WTC11 (cell line): Measurements from ENCODE around the gene CARHSP1. TPM values are rescaled to one million over a fixed set of nuclear protein-coding genes. Genes with fewer than 3 reads are reported as not detected.

Experiments
- ATAC-seq: fragments of 200-7000 bp; cut with Tn5 transposase; 2 replicates; pipeline ENCODE4 v1.10.0; 2021; ENCODE audit warnings: mild to moderate bottlenecking, moderate library complexity
- CTCF ChIA-PET: fragments of 300-600 bp; sonication (Branson Sonifier 250); formaldehyde crosslinking; loops from one replicate; lab custom pipeline; 2021; ENCODE audit warnings: antibody characterized with exemption; lab: Charles Lee
- POLR2A ChIA-PET: fragments of 350-600 bp; sonication (Branson Sonifier 250); formaldehyde crosslinking; loops from one replicate; lab custom pipeline; 2021; ENCODE audit warnings: antibody characterized with exemption; lab: Charles Lee
- DNase-seq: peaks from one replicate; pipeline ENCODE4 v3.0.0; 2021; ENCODE audit warnings: low spot score
- H3K27ac Mint-ChIP-seq: 2 replicates; pipeline ENCODE4 v1.8.0; 2021; ENCODE audit warnings: mixed read lengths
- H3K27me3 Mint-ChIP-seq: 2 replicates; pipeline ENCODE4 v1.8.0; 2021; ENCODE audit warnings: low read depth, mild to moderate bottlenecking, moderate library complexity, mixed read lengths
- H3K36me3 Mint-ChIP-seq: 2 replicates; pipeline ENCODE4 v1.8.0; 2021; ENCODE audit warnings: mixed read lengths
- H3K4me1 Mint-ChIP-seq: 2 replicates; pipeline ENCODE4 v1.8.0; 2022; ENCODE audit warnings: mixed read lengths
- H3K4me3 Mint-ChIP-seq: 2 replicates; pipeline ENCODE4 v1.8.0; 2021; ENCODE audit warnings: mild to moderate bottlenecking, moderate library complexity, mixed read lengths
- H3K9me3 Mint-ChIP-seq: 2 replicates; pipeline ENCODE4 v1.8.0; 2021; ENCODE audit warnings: mixed read lengths
- ARID4B ChIP-seq: sonication (generic); formaldehyde crosslinking; IDR thresholded peaks from 2 replicates; pipeline ENCODE4 v1.8.0; 2023; ENCODE audit warnings: missing genetic modification reagents, mild to moderate bottlenecking, borderline replicate concordance
- CDX4 ChIP-seq: fragments of 250-450 bp; sonication (Bioruptor Pico); IDR thresholded peaks from 2 replicates; pipeline ENCODE4 v1.9.0; 2021; ENCODE audit warnings: moderate library complexity, mild to moderate bottlenecking, inconsistent platforms, borderline replicate concordance
- CTCF ChIP-seq: fragments of 200-600 bp; IDR thresholded peaks from 2 replicates; pipeline ENCODE4 v1.8.0; 2022; ENCODE audit warnings: antibody characterized with exemption
- E2F4 ChIP-seq: sonication (generic); formaldehyde crosslinking; IDR thresholded peaks from 2 replicates; pipeline ENCODE4 v1.8.1; 2022; ENCODE audit warnings: low read depth, mild to moderate bottlenecking, moderate library complexity, missing genetic modification reagents, borderline replicate concordance
- FOXK1 ChIP-seq: sonication (generic); formaldehyde crosslinking; IDR thresholded peaks from 2 replicates; pipeline ENCODE4 v1.8.0; 2022; ENCODE audit warnings: mild to moderate bottlenecking, moderate library complexity, missing genetic modification reagents
- MLX ChIP-seq: sonication (generic); formaldehyde crosslinking; IDR thresholded peaks from 2 replicates; pipeline ENCODE4 v1.8.1; 2023; ENCODE audit warnings: mild to moderate bottlenecking, missing genetic modification reagents, moderate library complexity
- MYBL2 ChIP-seq: sonication (generic); formaldehyde crosslinking; IDR thresholded peaks from 2 replicates; pipeline ENCODE4 v1.8.1; 2023; ENCODE audit warnings: mild to moderate bottlenecking, moderate library complexity, missing genetic modification reagents
- SOX15 ChIP-seq: fragments of 250-450 bp; sonication (Bioruptor Pico); IDR thresholded peaks from 2 replicates; pipeline ENCODE4 v1.9.0; 2021; ENCODE audit warnings: mild to moderate bottlenecking
- TEAD4 ChIP-seq: sonication (generic); formaldehyde crosslinking; IDR thresholded peaks from 2 replicates; pipeline ENCODE4 v1.8.0; 2022; ENCODE audit warnings: mild to moderate bottlenecking, missing genetic modification reagents
- ZMAT4 ChIP-seq: fragments of 250-450 bp; sonication (Bioruptor Pico); IDR thresholded peaks from 2 replicates; pipeline ENCODE4 v1.9.0; 2021; ENCODE audit warnings: mild to moderate bottlenecking
- ZSCAN18 ChIP-seq: fragments of 250-450 bp; sonication (Bioruptor Pico); IDR thresholded peaks from 2 replicates; pipeline ENCODE4 v2.1.2; 2022; ENCODE audit warnings: mild to moderate bottlenecking, moderate library complexity
- total RNA-seq: library from RNA; stranded (reverse); gene quantifications from 3 replicates; pipeline ENCODE4 v1.2.3, GENCODE V29; 2021

CARHSP1 gene
- total RNA-seq, 1 experiment from 2014 or later, result 261 TPM

- peak; percentile 89 for ATAC-seq
- peak; percentile 51 for TF ChIP-seq CTCF
- no peak for TF ChIP-seq E2F4 (CRISPR knock-in tag)
- TF ChIP-seq, all 79 proteins: peak for 1
- CTCF ChIA-PET, result interaction anchor here (0.6 to 3.1 kb wide), 14 partner anchors 16 to 145 kb away, joined by 3 to 24 read pairs (median 4); partner anchors contain the start of gene CARHSP1
- Mint-ChIP-seq H3K27me3 (no peaks in the 10 kb centered on the region), H3K27ac (0 out of 2 replicates have a peak overlapping the region, but pooled peaks have one; percentile 3), H3K36me3 (peaks cover 83% of the 10 kb centered on the region), H3K9me3 (no peaks in the 10 kb centered on the region), H3K4me1 (peaks cover 9% of the 10 kb centered on the region), H3K4me3 (no peak overlapping the region)
- POLR2A ChIA-PET, result no interaction called here
- peak; percentile 55 for DNase-seq
Observed at GRCh38 chr16:8905795-8906591, 37.2 kb upstream of the CARHSP1 start.

GRCh38 chr16:8905168-8905762 lies 36.5 kb upstream of the CARHSP1 start:
- TF ChIP-seq TEAD4 (CRISPR knock-in tag), result no peak
- no peak for TF ChIP-seq SOX15 (CRISPR knock-in tag)
- TF ChIP-seq ZMAT4 (CRISPR knock-in tag), result no peak
- TF ChIP-seq MLX (CRISPR knock-in tag), result no peak
- no peak for TF ChIP-seq ZSCAN18
- no peak for TF ChIP-seq MYBL2 (CRISPR knock-in tag)
- no peak for TF ChIP-seq CTCF
- TF ChIP-seq CDX4 (CRISPR knock-in tag), result no peak
- TF ChIP-seq ARID4B, result no peak
- no peak for TF ChIP-seq FOXK1 (CRISPR knock-in tag)
- H3K4me1 Mint-ChIP-seq, result 0 out of 2 replicates have a peak, but pooled peaks cover 3% of the 10 kb centered on the region
- ChIA-PET CTCF (interaction anchor here (0.6 to 3.1 kb wide), 13 partner anchors 16 to 145 kb away, joined by 3 to 24 read pairs (median 4); partner anchors contain the start of gene CARHSP1), POLR2A (no interaction called here)
- peaks cover 83% of the 10 kb centered on the region for H3K36me3 Mint-ChIP-seq
- H3K4me3 Mint-ChIP-seq, result no peak overlapping the region
- ATAC-seq, result peak; percentile 63
- peak overlapping the region; percentile 51; the same call in 1 of the 2 replicates for H3K27ac Mint-ChIP-seq
- no peaks in the 10 kb centered on the region for H3K27me3 Mint-ChIP-seq
- no peaks in the 10 kb centered on the region for H3K9me3 Mint-ChIP-seq
- no peak for DNase-seq
